Body of pancreas (tissue), 4 donors: ENCODE data around the gene PTTG1IP.

ENCODE experiments used
- CTCF ChIP-seq, 7 experiments: fragments of 450-650 bp in 4 of 7; fragments of 200-600 bp in 3 of 7; sonication (generic) in 3 of 7; IDR thresholded peaks; one replicate each; pipeline ENCODE4 v1.5.1; 2016 to 2019; ENCODE audit warnings: antibody characterized with exemption in 7 of 7
- POLR2A ChIP-seq, 3 donors: fragments of 450-650 bp; IDR thresholded peaks; one replicate each; pipeline ENCODE4 v1.6.1; 2016; ENCODE audit warnings: antibody characterized with exemption in 3 of 3, mild to moderate bottlenecking in 2 of 3

GRCh38 chr21:44819283-44820243 is 53.9 kb downstream of the PTTG1IP start:
- TF ChIP-seq POLR2A (IDR thresholded peaks at IDR 0.05): no peak
- no peak for TF ChIP-seq CTCF (IDR thresholded peaks at IDR 0.05)
